ENCODE data around the gene KRTAP4-16.
"Not testable (repeated sequence)": the region's sequence is repeated elsewhere in the genome, so short reads cannot be mapped to it uniquely, and the experiment has no call there.

Gene KRTAP4-16

DNA sequence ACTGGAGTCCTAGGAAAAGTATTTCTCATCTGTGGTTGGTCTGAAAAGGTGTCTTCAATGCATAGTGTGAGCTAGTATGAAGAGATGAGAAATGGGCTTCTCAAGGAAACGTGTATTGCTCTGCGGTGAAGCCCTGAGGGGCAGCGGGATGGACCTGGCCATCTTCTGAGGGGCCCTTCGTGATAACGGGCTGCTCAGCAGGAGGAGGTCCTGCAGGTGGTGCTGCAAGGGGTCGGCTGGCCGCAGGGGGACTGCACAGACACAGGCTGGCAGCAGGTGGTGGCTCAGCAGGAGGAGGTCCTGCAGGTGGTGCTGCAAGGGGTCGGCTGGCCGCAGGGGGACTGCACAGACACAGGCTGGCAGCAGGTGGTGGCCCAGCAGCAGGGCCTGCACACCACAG, 47.5 kb downstream of the KRTAP4-16 start:
- peaks cover 16% of the 10 kb centered on the region for H3K4me1 ChIP-seq (ENCODE audit: control insufficient read depth, insufficient read depth, low read length)
- H3K36me3 ChIP-seq (ENCODE audit: control insufficient read depth, insufficient read depth, low read length, severe bottlenecking); H3K9ac ChIP-seq (ENCODE audit: low read length); H3K27me3 ChIP-seq (replicated peaks; ENCODE audit: control insufficient read depth, insufficient read depth, low read length); H3K4me3 ChIP-seq (ENCODE audit: low read length); H3K9me3 ChIP-seq (ENCODE audit: control insufficient read depth, low read length); DNase-seq (ENCODE audit: low read depth): not testable (repeated sequence)

DNA sequence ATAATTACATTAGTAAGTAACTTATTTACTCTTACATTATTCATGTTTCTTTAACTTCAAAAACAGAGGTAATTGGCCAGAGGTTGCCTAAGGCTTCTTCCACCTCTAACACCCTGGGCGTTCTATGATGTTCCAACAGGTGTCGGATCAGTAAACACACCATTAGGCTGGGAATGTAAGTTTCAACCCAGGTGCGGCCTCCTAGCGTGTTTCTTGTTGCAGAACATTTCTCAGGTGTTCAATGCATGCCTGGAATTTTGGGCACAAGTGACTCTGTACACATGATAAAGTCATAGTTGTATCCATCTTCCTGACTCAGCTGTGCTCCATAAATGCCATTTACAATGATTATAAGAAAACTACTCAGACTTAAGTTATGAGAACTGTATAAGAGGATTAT, 48.0 kb downstream of the KRTAP4-16 start:
- Histone ChIP-seq H3K27me3 (replicated peaks; ENCODE audit: control insufficient read depth, insufficient read depth, low read length) (no peaks in the 10 kb centered on the region), H3K36me3 (ENCODE audit: control insufficient read depth, insufficient read depth, low read length, severe bottlenecking) (no peaks in the 10 kb centered on the region), H3K9me3 (ENCODE audit: control insufficient read depth, low read length) (peaks cover 6% of the 10 kb centered on the region), H3K4me1 (ENCODE audit: control insufficient read depth, insufficient read depth, low read length) (peaks cover 13% of the 10 kb centered on the region), H3K9ac (ENCODE audit: low read length) (no peak overlapping the region), H3K4me3 (ENCODE audit: low read length) (no peak overlapping the region)
- no peak for DNase-seq (ENCODE audit: low read depth)

DNA sequence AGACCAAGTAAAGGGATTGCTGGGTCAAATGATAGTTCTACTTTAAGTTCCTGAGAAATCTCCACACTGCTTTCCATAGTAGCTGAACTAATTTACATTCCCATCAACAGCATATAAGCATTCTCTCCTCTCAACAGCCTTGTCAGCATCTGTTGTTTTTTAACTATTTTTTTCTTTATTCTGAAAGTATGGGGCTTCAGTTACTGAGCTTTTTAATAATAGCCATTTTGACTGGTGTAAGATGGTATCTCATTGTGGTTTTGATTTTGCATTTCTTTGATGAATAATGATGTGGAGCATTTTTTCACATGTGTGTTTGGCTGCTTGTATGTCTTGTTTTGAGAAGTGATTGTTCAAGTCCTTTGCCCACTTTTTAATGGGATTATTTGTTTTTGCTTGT, 49.4 kb downstream of the KRTAP4-16 start:
- DNase-seq (ENCODE audit: low read depth), result no peak
- H3K4me1 ChIP-seq (ENCODE audit: control insufficient read depth, insufficient read depth, low read length), result peaks cover 17% of the 10 kb centered on the region

More for the DNA sequence above, 49.4 kb downstream of the KRTAP4-16 start:
- no peak overlapping the region for H3K4me3 ChIP-seq (ENCODE audit: low read length)
- H3K9me3 ChIP-seq (ENCODE audit: control insufficient read depth, low read length), result peaks cover 6% of the 10 kb centered on the region
- H3K9ac ChIP-seq (ENCODE audit: low read length), result no peak overlapping the region
- H3K27me3 ChIP-seq (replicated peaks; ENCODE audit: control insufficient read depth, insufficient read depth, low read length), result no peaks in the 10 kb centered on the region
- no peaks in the 10 kb centered on the region for H3K36me3 ChIP-seq (ENCODE audit: control insufficient read depth, insufficient read depth, low read length, severe bottlenecking)
